K562 treated with DMSO at 1 percent for 48 hours (cell line): Measurements from ENCODE around the gene NFATC4. TPM values are rescaled to one million over a fixed set of nuclear protein-coding genes. Genes with fewer than 3 reads are reported as not detected.

Experiments
- total RNA-seq: library from RNA; unstranded; fragments of 300-600 nt; gene quantifications from 2 replicates; pipeline ENCODE4 v1.2.3, GENCODE V29; 2022; ENCODE audit warnings: low replicate concordance; ENCODE audit errors: extremely low read depth

The NFATC4 gene
- not detected in 2 replicates for total RNA-seq

GRCh38 chr14:24367514-24368211, at the start of gene NFATC4:
Gene NFATC4, plus strand, starts transcription at chr14:24368184. Its CDS starts 157 bp downstream, at chr14:24368341.

GRCh38 chr14:24334431-24335291, 33.3 kb upstream of the NFATC4 start, which contains the start of gene ADCY4:
Gene ADCY4, minus strand, starts transcription at chr14:24335071. Its CDS starts 419 bp downstream, at chr14:24334652.

GRCh38 chr14:24339284-24340151, 28.5 kb upstream of the NFATC4 start, which contains the start of gene RIPK3:
Gene RIPK3, minus strand, starts transcription at chr14:24339991. Its CDS starts 165 bp downstream, at chr14:24339826.

GRCh38 chr14:24398653-24399446, 30.9 kb downstream of the NFATC4 start, which contains the start of gene NYNRIN:
Gene NYNRIN, plus strand, starts transcription at chr14:24399003. Its CDS starts 244 bp downstream, at chr14:24399247.

Other genes starting within 250 kb of the NFATC4 start
- not detected in 2 replicates for gene FITM1, start 237.5 kb upstream of the NFATC4 start, total RNA-seq
- not detected in 2 replicates for gene PSME1, start 232.0 kb upstream of the NFATC4 start, total RNA-seq
- not detected in 2 replicates for gene EMC9, start 226.6 kb upstream of the NFATC4 start, total RNA-seq
- gene PSME2, start 221.6 kb upstream of the NFATC4 start, total RNA-seq = not detected in 2 replicates
- gene RNF31, start 220.7 kb upstream of the NFATC4 start, total RNA-seq = not detected in 2 replicates
- not detected in 2 replicates for gene IRF9, start 206.9 kb upstream of the NFATC4 start, total RNA-seq
- not detected in 2 replicates for gene REC8, start 196.1 kb upstream of the NFATC4 start, total RNA-seq
- gene IPO4, start 179.4 kb upstream of the NFATC4 start, total RNA-seq = not detected in 2 replicates
- gene TM9SF1, start 172.7 kb upstream of the NFATC4 start, total RNA-seq = not detected in 2 replicates
- not detected in 2 replicates for gene TSSK4, start 162.5 kb upstream of the NFATC4 start, total RNA-seq
- gene CHMP4A, start 154.7 kb upstream of the NFATC4 start, total RNA-seq = not detected in 2 replicates
- gene MDP1, start 152.1 kb upstream of the NFATC4 start, total RNA-seq = not detected in 2 replicates
- gene NEDD8, start 135.8 kb upstream of the NFATC4 start, total RNA-seq = not detected in 2 replicates
- gene GMPR2, start 135.3 kb upstream of the NFATC4 start, total RNA-seq = not detected in 2 replicates
- gene TINF2, start 125.6 kb upstream of the NFATC4 start, total RNA-seq = not detected in 2 replicates
- gene TGM1, start 105.0 kb upstream of the NFATC4 start, total RNA-seq = not detected in 2 replicates
- gene RABGGTA, start 96.6 kb upstream of the NFATC4 start, total RNA-seq = not detected in 2 replicates
- not detected in 2 replicates for gene DHRS1, start 68.4 kb upstream of the NFATC4 start, total RNA-seq
- not detected in 2 replicates for gene NOP9, start 68.3 kb upstream of the NFATC4 start, total RNA-seq
- not detected in 2 replicates for gene CIDEB, start 60.2 kb upstream of the NFATC4 start, total RNA-seq
- not detected in 2 replicates for gene LTB4R2, start 58.0 kb upstream of the NFATC4 start, total RNA-seq
- gene LTB4R, start 56.7 kb upstream of the NFATC4 start, total RNA-seq = not detected in 2 replicates
- gene ADCY4, start 33.1 kb upstream of the NFATC4 start, total RNA-seq = not detected in 2 replicates
- not detected in 2 replicates for gene RIPK3, start 28.2 kb upstream of the NFATC4 start, total RNA-seq
- not detected in 2 replicates for gene NYNRIN, start 30.8 kb downstream of the NFATC4 start, total RNA-seq
- gene CBLN3, start 61.5 kb downstream of the NFATC4 start, total RNA-seq = not detected in 2 replicates
- gene KHNYN, start 61.8 kb downstream of the NFATC4 start, total RNA-seq = 69.1 TPM in 1 of 2 replicates, not detected in the other
- not detected in 2 replicates for gene SDR39U1, start 74.6 kb downstream of the NFATC4 start, total RNA-seq
- not detected in 2 replicates for gene CMA1, start 140.1 kb downstream of the NFATC4 start, total RNA-seq
- not detected in 2 replicates for gene CTSG, start 208.1 kb downstream of the NFATC4 start, total RNA-seq
- not detected in 2 replicates for gene GZMH, start 241.5 kb downstream of the NFATC4 start, total RNA-seq